Sigmoid colon (tissue), 7 donors: Measurements from ENCODE around the gene FAM234A. TPM values are rescaled to one million over a fixed set of nuclear protein-coding genes. Genes with fewer than 3 reads are reported as not detected.

Experiments used
- DNase-seq: peaks from one replicate; pipeline ENCODE4 v3.0.0-alpha.2; 2019
- H3K27ac ChIP-seq, 4 donors: fragments of 200-600 bp; sonication (generic); one replicate each; pipeline ENCODE4 v1.5.1; 2016 to 2019; ENCODE audit warnings: mild to moderate bottlenecking in 1 of 4
- H3K27me3 ChIP-seq, 3 donors: fragments of 200-600 bp; sonication (generic); one replicate each; pipeline ENCODE4 v1.5.1; 2019; ENCODE audit warnings: mild to moderate bottlenecking in 1 of 3
- H3K36me3 ChIP-seq, 4 donors: fragments of 200-600 bp; sonication (generic); one replicate each; pipeline ENCODE4 v1.5.1; 2016 to 2019
- H3K4me1 ChIP-seq, 4 donors: fragments of 200-600 bp; sonication (generic); one replicate each; pipeline ENCODE4 v1.5.1; 2017 to 2019
- H3K4me3 ChIP-seq, 4 donors: fragments of 200-600 bp; sonication (generic); one replicate each; pipeline ENCODE4 v1.5.1; 2017 to 2019; ENCODE audit warnings: mild to moderate bottlenecking in 2 of 4, moderate library complexity in 1 of 4
- H3K9me3 ChIP-seq, 4 donors: fragments of 200-600 bp in 3 of 4; sonication (generic) in 3 of 4; one replicate each; pipeline versions ENCODE4 v1.5.1 to v1.6.1; 2013 to 2019
- EP300 ChIP-seq, 4 donors: sonication (generic); formaldehyde crosslinking; IDR thresholded peaks; one replicate each; pipeline ENCODE4 v1.6.1; 2017; ENCODE audit warnings: antibody characterized with exemption in 4 of 4
- POLR2A ChIP-seq, 2 donors: fragments of 450-650 bp; IDR thresholded peaks; one replicate each; pipeline ENCODE4 v1.6.1; 2016; ENCODE audit warnings: antibody characterized with exemption in 2 of 2, mild to moderate bottlenecking in 2 of 2, moderate library complexity in 2 of 2
- POLR2AphosphoS5 ChIP-seq, 4 donors: sonication (generic); formaldehyde crosslinking; IDR thresholded peaks; one replicate each; pipeline ENCODE4 v1.6.1; 2017; ENCODE audit warnings: antibody characterized with exemption in 4 of 4
- WGBS, 2 donors: extraction: QIAGEN DNeasy Blood & Tissue Kit; methylation state at CpG; one replicate each; pipeline ENCODE4 v1.1.7; 2013; 5-methylcytosine and 5-hydroxymethylcytosine counted together
- intact Hi-C: fragments of 100-400 bp; cut with DNase I; formaldehyde crosslinking; loops from one replicate; pipeline ENCODE4 v1.15.1; 2023
- polyA plus RNA-seq, 3 donors: library from polyadenylated mRNA; stranded (reverse); fragments of 200-250 nt; gene quantifications; one replicate each; pipeline ENCODE4 v1.2.3, GENCODE V29; 2013
- total RNA-seq, 4 donors: library from RNA; depleted of rRNA; stranded (reverse); fragments of >200 nt; gene quantifications; one replicate each; pipeline ENCODE4 v1.1.0, GENCODE V29; 2016
- TF ChIP-seq, protein P1 (sequence below), 4 experiments: fragments of 450-650 bp in 3 of 4; fragments of 200-600 bp in 1 of 4; IDR thresholded peaks; one replicate each; pipeline ENCODE4 v1.5.1; 2016 to 2019; ENCODE audit warnings: antibody characterized with exemption in 4 of 4, mild to moderate bottlenecking in 3 of 4, moderate library complexity in 2 of 4
- donor health status: healthy with polysubstance abuse.
- donor health status: Bipolar disorder and iron deficiency.
- donor health status: healthy.

FAM234A gene
- total and polyA plus RNA-seq, 7 donors: 12.6 to 82.5 (median 47.1) TPM

DNA sequence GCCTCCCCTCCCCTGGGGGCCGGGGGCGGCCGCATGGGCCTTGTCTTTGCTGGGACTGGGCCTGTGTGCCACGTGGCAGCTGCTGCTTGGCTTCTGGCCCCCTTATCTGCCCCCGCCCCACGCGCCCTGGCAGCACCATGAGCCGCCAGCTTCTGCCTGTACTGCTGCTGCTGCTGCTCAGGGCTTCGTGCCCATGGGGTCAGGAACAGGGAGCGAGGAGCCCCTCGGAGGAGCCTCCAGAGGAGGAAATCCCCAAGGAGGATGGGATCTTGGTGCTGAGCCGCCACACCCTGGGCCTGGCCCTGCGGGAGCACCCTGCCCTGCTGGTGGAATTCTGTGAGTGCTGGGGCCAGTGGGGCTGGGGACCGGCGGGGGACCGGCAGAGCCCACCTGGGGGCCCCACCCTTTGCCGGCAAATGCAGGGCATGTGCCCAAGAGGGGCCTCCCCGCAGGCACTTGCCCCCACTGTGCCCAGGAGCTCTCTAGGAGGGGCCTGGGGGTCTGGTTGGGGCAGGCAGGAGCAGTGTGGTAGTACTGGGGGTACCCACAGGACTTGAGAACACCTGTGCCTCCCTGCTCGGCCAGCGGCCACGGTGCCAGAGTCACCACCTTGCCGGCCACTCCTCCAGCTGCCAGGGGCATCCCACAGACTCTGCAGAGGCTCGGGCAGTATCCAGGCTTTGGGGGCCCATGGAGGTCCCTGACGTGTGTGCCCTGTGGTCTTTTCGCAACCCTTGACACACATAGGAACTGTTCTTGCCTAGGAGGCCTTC lies 48.6 kb downstream of the FAM234A start, which contains the start of gene PDIA2:
TSS of gene PDIA2 (plus strand) at position 132 of the 773 bp plus-strand sequence. CDS start at position 138, 6 bp downstream.
- WGBS, 2 donors: 35 to 71% methylated on average over 25 of the region's 25 CpGs
- DNase-seq: no peak
- Histone ChIP-seq H3K4me3 (no peak within 1 kb of the TSS), H3K4me1 (peaks cover 0 to 15% (median 14%) of the 10 kb centered on the region in 4 donors), H3K27ac (no peak within 1 kb of the TSS), H3K36me3 (peaks cover 0 to 16% (median 7%) of the 10 kb centered on the region in 4 donors), H3K9me3 (no peaks in the 10 kb centered on the region), H3K27me3 (peaks cover 8 to 29% (median 29%) of the 10 kb centered on the region in 3 donors)
- TF ChIP-seq POLR2AphosphoS5 (IDR thresholded peaks at IDR 0.05) (no peak), EP300 (IDR thresholded peaks at IDR 0.05) (no peak), POLR2A (IDR thresholded peaks at IDR 0.05) (no peak)
- TF ChIP-seq, protein P1, sequence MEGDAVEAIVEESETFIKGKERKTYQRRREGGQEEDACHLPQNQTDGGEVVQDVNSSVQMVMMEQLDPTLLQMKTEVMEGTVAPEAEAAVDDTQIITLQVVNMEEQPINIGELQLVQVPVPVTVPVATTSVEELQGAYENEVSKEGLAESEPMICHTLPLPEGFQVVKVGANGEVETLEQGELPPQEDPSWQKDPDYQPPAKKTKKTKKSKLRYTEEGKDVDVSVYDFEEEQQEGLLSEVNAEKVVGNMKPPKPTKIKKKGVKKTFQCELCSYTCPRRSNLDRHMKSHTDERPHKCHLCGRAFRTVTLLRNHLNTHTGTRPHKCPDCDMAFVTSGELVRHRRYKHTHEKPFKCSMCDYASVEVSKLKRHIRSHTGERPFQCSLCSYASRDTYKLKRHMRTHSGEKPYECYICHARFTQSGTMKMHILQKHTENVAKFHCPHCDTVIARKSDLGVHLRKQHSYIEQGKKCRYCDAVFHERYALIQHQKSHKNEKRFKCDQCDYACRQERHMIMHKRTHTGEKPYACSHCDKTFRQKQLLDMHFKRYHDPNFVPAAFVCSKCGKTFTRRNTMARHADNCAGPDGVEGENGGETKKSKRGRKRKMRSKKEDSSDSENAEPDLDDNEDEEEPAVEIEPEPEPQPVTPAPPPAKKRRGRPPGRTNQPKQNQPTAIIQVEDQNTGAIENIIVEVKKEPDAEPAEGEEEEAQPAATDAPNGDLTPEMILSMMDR (IDR thresholded peaks at IDR 0.05): no peak
- intact Hi-C loops: no loop called here

DNA sequence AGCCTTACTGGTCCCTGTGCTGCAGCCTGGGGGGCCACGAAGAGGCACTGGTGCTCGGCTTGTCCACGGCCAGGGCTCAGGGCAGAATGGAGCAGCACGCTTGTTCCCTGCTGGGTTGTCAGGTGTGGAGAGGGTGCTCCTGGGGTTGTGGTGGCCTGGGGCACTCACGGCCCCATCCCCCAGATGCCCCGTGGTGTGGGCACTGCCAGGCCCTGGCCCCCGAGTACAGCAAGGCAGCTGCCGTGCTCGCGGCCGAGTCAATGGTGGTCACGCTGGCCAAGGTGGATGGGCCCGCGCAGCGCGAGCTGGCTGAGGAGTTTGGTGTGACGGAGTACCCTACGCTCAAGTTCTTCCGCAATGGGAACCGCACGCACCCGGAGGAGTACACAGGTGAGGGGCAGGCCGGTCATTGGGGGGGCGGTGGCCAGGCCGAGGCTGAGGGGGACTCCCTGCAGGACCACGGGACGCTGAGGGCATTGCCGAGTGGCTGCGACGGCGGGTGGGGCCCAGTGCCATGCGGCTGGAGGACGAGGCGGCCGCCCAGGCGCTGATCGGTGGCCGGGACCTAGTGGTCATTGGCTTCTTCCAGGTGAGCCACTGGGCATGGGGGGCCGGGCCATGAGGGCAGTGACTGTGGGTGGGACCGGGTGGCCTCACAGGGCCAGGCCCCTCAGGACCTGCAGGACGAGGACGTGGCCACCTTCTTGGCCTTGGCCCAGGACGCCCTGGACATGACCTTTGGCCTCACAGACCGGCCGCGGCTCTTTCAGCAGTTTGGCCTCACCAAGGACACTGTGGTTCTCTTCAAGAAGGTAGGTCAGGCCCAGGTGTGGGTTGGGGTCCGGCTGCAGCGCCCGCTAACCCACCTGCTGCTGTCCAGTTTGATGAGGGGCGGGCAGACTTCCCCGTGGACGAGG lies 49.8 kb downstream of the FAM234A start:
- no peaks in the 10 kb centered on the region for H3K9me3 ChIP-seq
- H3K27me3 ChIP-seq: peaks cover 8 to 28% (median 27%) of the 10 kb centered on the region in 3 donors
- TF ChIP-seq, protein P1 (IDR thresholded peaks at IDR 0.05): no peak
- TF ChIP-seq POLR2A (IDR thresholded peaks at IDR 0.05) (no peak), EP300 (IDR thresholded peaks at IDR 0.05) (no peak), POLR2AphosphoS5 (IDR thresholded peaks at IDR 0.05) (no peak)
- no peak overlapping the region for H3K4me3 ChIP-seq
- no peak for DNase-seq
- H3K27ac ChIP-seq: no peak overlapping the region
- H3K4me1 ChIP-seq: peaks cover 0 to 15% (median 14%) of the 10 kb centered on the region in 4 donors
- WGBS, 2 donors: 90 to 92% methylated on average over 52 of the region's 52 CpGs
- peaks cover 0 to 28% (median 13%) of the 10 kb centered on the region in 4 donors for H3K36me3 ChIP-seq
- intact Hi-C loops: no loop called here

DNA sequence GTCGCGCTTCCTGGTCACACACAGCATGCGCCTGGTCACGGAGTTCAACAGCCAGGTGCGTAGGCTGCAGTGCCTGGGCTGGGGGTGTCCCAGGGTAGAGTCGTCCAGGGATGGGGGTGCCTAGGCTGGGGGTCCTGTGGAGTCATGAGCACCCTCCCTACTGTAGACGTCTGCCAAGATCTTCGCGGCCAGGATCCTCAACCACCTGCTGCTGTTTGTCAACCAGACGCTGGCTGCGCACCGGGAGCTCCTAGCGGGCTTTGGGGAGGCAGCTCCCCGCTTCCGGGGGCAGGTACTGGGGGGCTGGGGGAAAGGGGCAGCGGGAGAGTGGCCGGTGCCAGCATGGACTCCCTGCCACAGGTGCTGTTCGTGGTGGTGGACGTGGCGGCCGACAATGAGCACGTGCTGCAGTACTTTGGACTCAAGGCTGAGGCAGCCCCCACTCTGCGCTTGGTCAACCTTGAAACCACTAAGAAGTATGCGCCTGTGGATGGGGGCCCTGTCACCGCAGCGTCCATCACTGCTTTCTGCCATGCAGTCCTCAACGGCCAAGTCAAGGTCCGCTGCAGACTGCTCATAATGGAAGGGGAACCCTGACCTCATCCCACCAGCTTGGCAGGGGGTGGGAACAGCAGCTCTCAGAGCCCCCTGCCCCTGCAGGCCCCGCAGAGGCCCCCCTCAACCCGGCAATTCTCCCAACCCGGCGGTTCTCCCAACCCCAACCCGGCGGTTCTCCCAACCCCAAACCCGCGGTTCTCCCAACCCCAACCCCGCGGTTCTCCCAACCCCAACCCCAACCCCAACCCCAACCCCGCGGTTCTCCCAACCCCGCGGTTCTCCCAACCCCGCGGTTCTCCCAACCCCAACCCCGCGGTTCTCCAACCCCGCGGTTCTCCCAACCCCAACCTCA lies 50.8 kb downstream of the FAM234A start:
- Histone ChIP-seq H3K4me1 (peaks cover 0 to 11% (median 9%) of the 10 kb centered on the region in 4 donors), H3K27ac (no peak overlapping the region), H3K27me3 (peaks cover 8 to 21% (median 20%) of the 10 kb centered on the region in 3 donors), H3K36me3 (peaks cover 0 to 38% (median 17%) of the 10 kb centered on the region in 4 donors), H3K4me3 (no peak overlapping the region), H3K9me3 (no peaks in the 10 kb centered on the region)
- no peak for DNase-seq
- TF ChIP-seq POLR2AphosphoS5 (IDR thresholded peaks at IDR 0.05) (no peak), EP300 (IDR thresholded peaks at IDR 0.05) (no peak)
- TF ChIP-seq, protein P1 (IDR thresholded peaks at IDR 0.05): no peak
- intact Hi-C loops: no loop called here
- WGBS, 2 donors: 92 to 93% methylated on average over 48 of the region's 48 CpGs
